Ovary (tissue), 3 donors: ENCODE measurements around the gene ANGPTL7.

Experiments
- POLR2A ChIP-seq: fragments of 450-650 bp; IDR thresholded peaks from one replicate; pipeline ENCODE4 v1.6.1; 2017; ENCODE audit warnings: antibody characterized with exemption, mild to moderate bottlenecking, moderate library complexity
- TF ChIP-seq, protein P1 (sequence below), 3 donors: fragments of 450-650 bp in 2 of 3; fragments of 200-600 bp in 1 of 3; IDR thresholded peaks; one replicate each; pipeline versions ENCODE4 v1.5.1 to v1.8.0; 2016 to 2022; ENCODE audit warnings: antibody characterized with exemption in 3 of 3, mild to moderate bottlenecking in 1 of 3
- donor health status: DM: no; HTN: no; CAD: no.

DNA sequence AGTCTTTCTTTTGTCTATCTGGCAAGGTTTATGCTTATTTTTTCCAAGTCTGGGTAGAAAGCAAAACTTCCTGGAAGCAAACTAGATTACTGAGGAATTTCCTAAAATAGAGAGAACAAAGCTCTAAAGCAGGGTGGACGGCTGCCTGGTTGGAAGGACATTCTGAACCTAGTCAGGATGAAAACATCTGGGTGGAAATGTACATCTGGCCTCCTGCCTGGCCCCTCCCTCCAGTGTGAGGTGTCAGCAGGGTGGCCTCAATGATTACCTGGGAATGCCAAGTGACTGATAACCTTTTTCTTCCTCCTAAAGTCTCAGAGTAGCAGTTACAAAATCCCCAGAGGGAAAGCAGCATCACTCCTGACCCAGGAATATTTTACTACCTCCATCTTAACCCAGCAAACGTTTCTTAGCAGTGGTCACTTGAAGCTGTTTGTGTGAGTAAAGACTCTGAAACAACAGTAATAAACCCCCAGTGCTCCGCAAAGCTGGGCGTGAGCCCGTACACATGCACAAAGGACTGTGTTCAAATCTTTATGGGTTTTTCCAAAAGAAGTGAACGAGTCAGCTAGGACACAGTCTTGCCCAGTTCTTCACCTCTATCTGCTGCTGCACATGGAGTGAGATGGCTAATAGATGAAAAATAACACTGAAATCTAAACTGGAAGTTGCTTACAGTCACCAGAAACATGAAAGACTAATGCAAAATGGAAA is 18.9 kb downstream of the ANGPTL7 start:
- TF ChIP-seq POLR2A: no peak
- TF ChIP-seq, protein P1, sequence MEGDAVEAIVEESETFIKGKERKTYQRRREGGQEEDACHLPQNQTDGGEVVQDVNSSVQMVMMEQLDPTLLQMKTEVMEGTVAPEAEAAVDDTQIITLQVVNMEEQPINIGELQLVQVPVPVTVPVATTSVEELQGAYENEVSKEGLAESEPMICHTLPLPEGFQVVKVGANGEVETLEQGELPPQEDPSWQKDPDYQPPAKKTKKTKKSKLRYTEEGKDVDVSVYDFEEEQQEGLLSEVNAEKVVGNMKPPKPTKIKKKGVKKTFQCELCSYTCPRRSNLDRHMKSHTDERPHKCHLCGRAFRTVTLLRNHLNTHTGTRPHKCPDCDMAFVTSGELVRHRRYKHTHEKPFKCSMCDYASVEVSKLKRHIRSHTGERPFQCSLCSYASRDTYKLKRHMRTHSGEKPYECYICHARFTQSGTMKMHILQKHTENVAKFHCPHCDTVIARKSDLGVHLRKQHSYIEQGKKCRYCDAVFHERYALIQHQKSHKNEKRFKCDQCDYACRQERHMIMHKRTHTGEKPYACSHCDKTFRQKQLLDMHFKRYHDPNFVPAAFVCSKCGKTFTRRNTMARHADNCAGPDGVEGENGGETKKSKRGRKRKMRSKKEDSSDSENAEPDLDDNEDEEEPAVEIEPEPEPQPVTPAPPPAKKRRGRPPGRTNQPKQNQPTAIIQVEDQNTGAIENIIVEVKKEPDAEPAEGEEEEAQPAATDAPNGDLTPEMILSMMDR (IDR thresholded peaks at IDR 0.05): no peak
